Upper lobe of left lung (tissue), 6 donors: ENCODE data around the gene PDE4B. TPM values are rescaled to one million over a fixed set of nuclear protein-coding genes. Genes with fewer than 3 reads are reported as not detected.

Experiments used
- ATAC-seq, 2 donors: fragments of 200-7000 bp; cut with Tn5 transposase; one replicate each; pipeline ENCODE4 v1.9.1; 2022; ENCODE audit warnings: mild to moderate bottlenecking in 2 of 2, moderate library complexity in 2 of 2; ENCODE audit not compliant: low FRiP score in 2 of 2
- DNase-seq, 2 donors: peaks; one replicate each; pipeline ENCODE4 v3.0.0-alpha.2; 2019 to 2020
- H3K27ac ChIP-seq, 4 donors: fragments of 200-600 bp; sonication (generic); one replicate each; pipeline ENCODE4 v1.5.1; 2016 to 2019
- H3K27me3 ChIP-seq, 4 donors: fragments of 200-600 bp; sonication (generic); one replicate each; pipeline ENCODE4 v1.5.1; 2017 to 2019
- H3K36me3 ChIP-seq, 4 donors: fragments of 200-600 bp; sonication (generic); one replicate each; pipeline ENCODE4 v1.5.1; 2016 to 2019
- H3K4me1 ChIP-seq, 4 donors: fragments of 200-600 bp; sonication (generic); one replicate each; pipeline ENCODE4 v1.5.1; 2018 to 2019
- H3K4me3 ChIP-seq, 4 donors: fragments of 200-600 bp; sonication (generic); one replicate each; pipeline ENCODE4 v1.5.1; 2017 to 2019; ENCODE audit warnings: mild to moderate bottlenecking in 2 of 4, moderate library complexity in 1 of 4
- H3K9me3 ChIP-seq, 4 donors: fragments of 200-600 bp; sonication (generic); one replicate each; pipeline ENCODE4 v1.5.1; 2018 to 2019
- EP300 ChIP-seq, 4 donors: sonication (generic); formaldehyde crosslinking; IDR thresholded peaks; one replicate each; pipeline ENCODE4 v1.5.1; 2017; ENCODE audit warnings: antibody characterized with exemption in 4 of 4, control low read depth in 2 of 4
- POLR2A ChIP-seq, 4 donors: fragments of 450-650 bp; IDR thresholded peaks; one replicate each; pipeline ENCODE4 v1.5.1; 2016 to 2017; ENCODE audit warnings: antibody characterized with exemption in 4 of 4, mild to moderate bottlenecking in 2 of 4
- POLR2AphosphoS5 ChIP-seq, 2 donors: sonication (generic); formaldehyde crosslinking; IDR thresholded peaks; one replicate each; pipeline ENCODE4 v1.5.1; 2017; ENCODE audit warnings: antibody characterized with exemption in 2 of 2
- WGBS, 2 donors: methylation state at CpG; one replicate each; pipeline ENCODE4 v1.1.5; 2017 to 2018; 5-methylcytosine and 5-hydroxymethylcytosine counted together
- total RNA-seq, 6 donors: library from RNA; depleted of rRNA in 4 of 6; stranded (reverse); fragments of >200 nt in 4 of 6; gene quantifications; one replicate each; pipeline versions ENCODE4 v1.1.0 to v1.2.1, GENCODE V29; 2016 to 2021
- TF ChIP-seq, protein P1 (sequence below), 6 experiments: fragments of 450-650 bp in 4 of 6; fragments of 200-600 bp in 2 of 6; sonication (generic) in 2 of 6; IDR thresholded peaks; one replicate each; pipeline ENCODE4 v1.5.1; 2016 to 2019; ENCODE audit warnings: antibody characterized with exemption in 6 of 6
- donor health status: DM: no; HTN: no; CAD: no; lungs with moderate emphysema.
- donor health status: DM: no; HTN: yes; CAD: no; lungs with severe emphysema.

The PDE4B gene
- total RNA-seq, 6 donors from 2014 or later = 8.1 to 61.6 (median 15.9) TPM

- Histone ChIP-seq H3K4me1 (peaks cover 0 to under 1% (median 0%) of the 10 kb centered on the region in 4 donors), H3K36me3 (no peaks in the 10 kb centered on the region), H3K27me3 (no peaks in the 10 kb centered on the region), H3K4me3 (no peak overlapping the region), H3K27ac (no peak overlapping the region), H3K9me3 (no peaks in the 10 kb centered on the region)
- DNase-seq (no peak), ATAC-seq (peak in 1 of 2 donors; percentile 87)
- TF ChIP-seq, protein P1, sequence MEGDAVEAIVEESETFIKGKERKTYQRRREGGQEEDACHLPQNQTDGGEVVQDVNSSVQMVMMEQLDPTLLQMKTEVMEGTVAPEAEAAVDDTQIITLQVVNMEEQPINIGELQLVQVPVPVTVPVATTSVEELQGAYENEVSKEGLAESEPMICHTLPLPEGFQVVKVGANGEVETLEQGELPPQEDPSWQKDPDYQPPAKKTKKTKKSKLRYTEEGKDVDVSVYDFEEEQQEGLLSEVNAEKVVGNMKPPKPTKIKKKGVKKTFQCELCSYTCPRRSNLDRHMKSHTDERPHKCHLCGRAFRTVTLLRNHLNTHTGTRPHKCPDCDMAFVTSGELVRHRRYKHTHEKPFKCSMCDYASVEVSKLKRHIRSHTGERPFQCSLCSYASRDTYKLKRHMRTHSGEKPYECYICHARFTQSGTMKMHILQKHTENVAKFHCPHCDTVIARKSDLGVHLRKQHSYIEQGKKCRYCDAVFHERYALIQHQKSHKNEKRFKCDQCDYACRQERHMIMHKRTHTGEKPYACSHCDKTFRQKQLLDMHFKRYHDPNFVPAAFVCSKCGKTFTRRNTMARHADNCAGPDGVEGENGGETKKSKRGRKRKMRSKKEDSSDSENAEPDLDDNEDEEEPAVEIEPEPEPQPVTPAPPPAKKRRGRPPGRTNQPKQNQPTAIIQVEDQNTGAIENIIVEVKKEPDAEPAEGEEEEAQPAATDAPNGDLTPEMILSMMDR (IDR thresholded peaks at IDR 0.05) = no peak
- TF ChIP-seq POLR2A (IDR thresholded peaks at IDR 0.05) (no peak), POLR2AphosphoS5 (IDR thresholded peaks at IDR 0.05) (no peak), EP300 (IDR thresholded peaks at IDR 0.05) (no peak)
- 71 to 82% methylated on average over 2 of the region's 2 CpGs for WGBS, 2 donors
Measured at GRCh38 chr1:66294707-66295370, 502.1 kb downstream of the PDE4B start.

DNA sequence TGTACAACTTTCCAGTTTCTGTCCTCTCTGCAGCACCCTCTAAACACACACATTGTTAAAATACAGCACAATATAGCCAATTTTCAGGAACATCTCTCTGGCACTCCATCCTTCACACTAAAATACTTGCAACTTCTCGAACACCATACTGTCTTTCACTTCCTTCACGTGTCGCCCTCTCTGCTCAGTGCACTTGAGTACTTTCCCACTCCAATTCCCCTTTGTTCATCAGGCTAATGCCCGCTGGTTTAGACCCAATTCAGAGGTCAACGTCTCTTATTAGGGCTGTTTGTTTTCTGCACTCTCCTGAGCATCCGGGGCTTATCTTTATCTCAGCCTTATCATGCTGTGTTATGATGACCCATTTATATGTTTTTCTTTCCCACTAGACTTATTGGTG is 503.1 kb downstream of the PDE4B start:
- DNase-seq (no peak), ATAC-seq (no peak)
- peaks cover 1 to 8% (median 6%) of the 10 kb centered on the region in 4 donors for H3K4me1 ChIP-seq
- no peak overlapping the region for H3K4me3 ChIP-seq
- H3K9me3 ChIP-seq = no peaks in the 10 kb centered on the region
- no peaks in the 10 kb centered on the region for H3K27me3 ChIP-seq
- TF ChIP-seq, protein P1 (IDR thresholded peaks at IDR 0.05) = no peak
- TF ChIP-seq POLR2AphosphoS5 (IDR thresholded peaks at IDR 0.05) = no peak
- TF ChIP-seq POLR2A (IDR thresholded peaks at IDR 0.05) = no peak
- H3K36me3 ChIP-seq = no peaks in the 10 kb centered on the region
- WGBS, 2 donors = 68 to 81% methylated on average over 6 of the region's 6 CpGs
- H3K27ac ChIP-seq = no peak overlapping the region

DNA sequence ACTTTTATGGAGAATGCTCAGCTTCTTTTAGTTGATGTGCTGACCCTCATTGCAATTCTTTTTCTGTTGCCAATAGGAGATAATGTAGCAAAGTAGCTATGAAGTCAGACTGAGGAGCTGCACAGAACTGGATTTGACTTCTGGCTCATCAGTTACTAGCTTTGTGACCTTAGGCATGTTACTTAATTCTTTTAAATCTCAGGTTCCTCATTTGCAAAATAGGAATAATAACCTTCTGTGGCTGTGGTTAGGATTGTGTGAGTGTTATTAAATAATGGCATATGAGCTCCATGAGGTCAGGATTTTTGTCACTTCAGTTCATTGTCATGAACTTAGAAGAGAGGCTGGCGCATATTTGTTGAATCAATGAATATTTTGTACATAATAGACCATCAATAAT is 503.7 kb downstream of the PDE4B start:
- no peak overlapping the region for H3K27ac ChIP-seq
- H3K27me3 ChIP-seq = no peaks in the 10 kb centered on the region
- H3K4me3 ChIP-seq = no peak overlapping the region
- DNase-seq = no peak
- ATAC-seq = no peak
- TF ChIP-seq, protein P1 (IDR thresholded peaks at IDR 0.05) = no peak
- TF ChIP-seq EP300 (IDR thresholded peaks at IDR 0.05) (no peak), POLR2AphosphoS5 (IDR thresholded peaks at IDR 0.05) (no peak), POLR2A (IDR thresholded peaks at IDR 0.05) (no peak)
- no peaks in the 10 kb centered on the region for H3K36me3 ChIP-seq
- H3K4me1 ChIP-seq = peaks cover 5 to 12% (median 8%) of the 10 kb centered on the region in 4 donors
- 92 to 100% methylated on average over 1 of the region's 1 CpG for WGBS, 2 donors
- H3K9me3 ChIP-seq = no peaks in the 10 kb centered on the region

- Histone ChIP-seq H3K4me3 (no peak overlapping the region), H3K4me1 (peaks cover 5 to 18% (median 8%) of the 10 kb centered on the region in 4 donors), H3K27ac (no peak overlapping the region), H3K36me3 (no peaks in the 10 kb centered on the region), H3K9me3 (no peaks in the 10 kb centered on the region), H3K27me3 (no peaks in the 10 kb centered on the region)
- DNase-seq (no peak), ATAC-seq (no peak)
- TF ChIP-seq POLR2A (IDR thresholded peaks at IDR 0.05) (no peak), EP300 (IDR thresholded peaks at IDR 0.05) (no peak), POLR2AphosphoS5 (IDR thresholded peaks at IDR 0.05) (no peak)
- TF ChIP-seq, protein P1 (IDR thresholded peaks at IDR 0.05) = no peak
- 74 to 93% methylated on average over 6 of the region's 6 CpGs for WGBS, 2 donors
Measured at GRCh38 chr1:66296951-66297350, 504.3 kb downstream of the PDE4B start.

- WGBS, 2 donors = 56 to 83% methylated on average over 1 of the region's 1 CpG
- no peak overlapping the region for H3K4me3 ChIP-seq
- H3K9me3 ChIP-seq = no peaks in the 10 kb centered on the region
- peak in 1 of 2 donors; percentile 79 for DNase-seq
- peaks cover 5 to 21% (median 8%) of the 10 kb centered on the region in 4 donors for H3K4me1 ChIP-seq
- no peaks in the 10 kb centered on the region for H3K27me3 ChIP-seq
- peak in 1 of 4 donors; percentile 9 for TF ChIP-seq EP300 (IDR thresholded peaks at IDR 0.05)
- TF ChIP-seq, protein P1 (IDR thresholded peaks at IDR 0.05) = no peak
- no peak overlapping the region for H3K27ac ChIP-seq
- no peak for ATAC-seq
- H3K36me3 ChIP-seq = no peaks in the 10 kb centered on the region
Measured at GRCh38 chr1:66298464-66298863, 505.8 kb downstream of the PDE4B start.
